ENCODE data around the gene CFAP53.

CFAP53 gene

GRCh38 chr18:50266248-50266704 is at the start of gene CFAP53:
Gene CFAP53, minus strand, starts transcription at chr18:50266495. Its CDS starts 91 bp downstream, at chr18:50266404.
- peak within 1 kb of the TSS; percentile 96 for H3K27ac ChIP-seq
- DNase-seq (ENCODE audit: low read depth, low spot score): no peak

GRCh38 chr18:50315100-50315871 is 49.0 kb upstream of the CFAP53 start:
- no peak overlapping the region for H3K27ac ChIP-seq
- DNase-seq (ENCODE audit: low read depth, low spot score): no peak

- no peak for DNase-seq (ENCODE audit: low read depth, low spot score)
- H3K27ac ChIP-seq: no peak overlapping the region
Observed at GRCh38 chr18:50313873-50314460, 47.7 kb upstream of the CFAP53 start.

- no peak for DNase-seq (ENCODE audit: low read depth, low spot score)
- no peak overlapping the region for H3K27ac ChIP-seq
Observed at GRCh38 chr18:50313031-50313607, 46.8 kb upstream of the CFAP53 start.

GRCh38 chr18:50312296-50313030 is 46.2 kb upstream of the CFAP53 start:
- H3K27ac ChIP-seq: no peak overlapping the region
- DNase-seq (ENCODE audit: low read depth, low spot score): no peak

GRCh38 chr18:50311650-50312049 is 45.4 kb upstream of the CFAP53 start:
- DNase-seq (ENCODE audit: low read depth, low spot score): no peak

GRCh38 chr18:50310080-50310479 is 43.8 kb upstream of the CFAP53 start:
- no peak overlapping the region for H3K27ac ChIP-seq

More at GRCh38 chr18:50311650-50312049, 45.4 kb upstream of the CFAP53 start:
- H3K27ac ChIP-seq: no peak overlapping the region

GRCh38 chr18:50308851-50309250 is 42.6 kb upstream of the CFAP53 start:
- DNase-seq (ENCODE audit: low read depth, low spot score): peak; percentile 45
- H3K27ac ChIP-seq: peak overlapping the region; percentile 98

More at GRCh38 chr18:50310080-50310479, 43.8 kb upstream of the CFAP53 start:
- DNase-seq (ENCODE audit: low read depth, low spot score): no peak

- peak; percentile 74 for DNase-seq (ENCODE audit: low read depth, low spot score)
- H3K27ac ChIP-seq: peak overlapping the region; percentile 98
Observed at GRCh38 chr18:50307738-50308470, 41.6 kb upstream of the CFAP53 start.

- H3K27ac ChIP-seq: peak overlapping the region; percentile 98
- DNase-seq (ENCODE audit: low read depth, low spot score): no peak
Observed at GRCh38 chr18:50307400-50307737, 41.1 kb upstream of the CFAP53 start.

- DNase-seq (ENCODE audit: low read depth, low spot score): no peak
- H3K27ac ChIP-seq: peak overlapping the region; percentile 98
Observed at GRCh38 chr18:50306944-50307343, 40.6 kb upstream of the CFAP53 start.

GRCh38 chr18:50301074-50301473 is 34.8 kb upstream of the CFAP53 start:
- H3K27ac ChIP-seq: no peak overlapping the region
- no peak for DNase-seq (ENCODE audit: low read depth, low spot score)

GRCh38 chr18:50299626-50300388 is 33.5 kb upstream of the CFAP53 start:
- no peak for DNase-seq (ENCODE audit: low read depth, low spot score)

GRCh38 chr18:50298443-50299284 is 32.4 kb upstream of the CFAP53 start:
- H3K27ac ChIP-seq: no peak overlapping the region
- DNase-seq (ENCODE audit: low read depth, low spot score): no peak

More at GRCh38 chr18:50299626-50300388, 33.5 kb upstream of the CFAP53 start:
- H3K27ac ChIP-seq: no peak overlapping the region

- no peak for DNase-seq (ENCODE audit: low read depth, low spot score)
- no peak overlapping the region for H3K27ac ChIP-seq
Observed at GRCh38 chr18:50297621-50298442, 31.5 kb upstream of the CFAP53 start.

- no peak overlapping the region for H3K27ac ChIP-seq
- DNase-seq (ENCODE audit: low read depth, low spot score): no peak
Observed at GRCh38 chr18:50293039-50293438, 26.7 kb upstream of the CFAP53 start.

- no peak for DNase-seq (ENCODE audit: low read depth, low spot score)
- H3K27ac ChIP-seq: no peak overlapping the region
Observed at GRCh38 chr18:50289108-50289443, 22.8 kb upstream of the CFAP53 start.
